Sciatic nerve (tissue), 2 donors: ENCODE data around the gene KRCC1. TPM values are rescaled to one million over a fixed set of nuclear protein-coding genes. Genes with fewer than 3 reads are reported as not detected.

Experiments used
- ATAC-seq: fragments of 200-7000 bp; cut with Tn5 transposase; one replicate; pipeline ENCODE4 v1.9.1; 2020; ENCODE audit warnings: mild to moderate bottlenecking, moderate library complexity
- DNase-seq: peaks from one replicate; pipeline ENCODE4 v3.0.0-alpha.2; 2020; ENCODE audit warnings: low spot score
- intact Hi-C: fragments of 100-400 bp; cut with DNase I; formaldehyde crosslinking; loops from one replicate; pipeline ENCODE4 v1.14.2; 2022
- total RNA-seq: library from RNA; stranded (reverse); fragmentation: NEBNext Ultra II Directional; extraction: Animal tissue kit (Norgen Biotek cat#: 25700); gene quantifications from one replicate; pipeline ENCODE4 v1.2.1, GENCODE V29; 2021
- donor health status: DM: no; HTN: no; CAD: no.
- donor health status: DM: no; HTN: no; CAD: no.

Gene KRCC1
- 35.0 TPM for total RNA-seq

GRCh38 chr2:88055371-88056128 lies at the start of gene KRCC1:
Gene KRCC1, minus strand, starts transcription at chr2:88055783. Its CDS starts 27,220 bp downstream, at chr2:88028563.
- intact Hi-C loops, result no loop called here
- ATAC-seq, result peak; percentile 98
- DNase-seq, result peak; percentile 96

- ATAC-seq, result no peak
- intact Hi-C loops, result no loop called here
- DNase-seq, result no peak
These were observed 44.9 kb upstream of the KRCC1 start for GRCh38 chr2:88100489-88100858.

GRCh38 chr2:88099798-88100488 lies 44.4 kb upstream of the KRCC1 start:
- intact Hi-C loops, result no loop called here
- DNase-seq (no peak), ATAC-seq (peak; percentile 24)

- no peak for DNase-seq
- intact Hi-C loops, result no loop called here
- ATAC-seq, result no peak
These were observed 42.9 kb upstream of the KRCC1 start for GRCh38 chr2:88098558-88098900.

- intact Hi-C loops, result no loop called here
- no peak for DNase-seq
- ATAC-seq, result no peak
These were observed 42.4 kb upstream of the KRCC1 start for GRCh38 chr2:88097891-88098557.

GRCh38 chr2:88097192-88097591 lies 41.6 kb upstream of the KRCC1 start:
- no peak for DNase-seq
- no peak for ATAC-seq
- intact Hi-C loops, result no loop called here

- ATAC-seq (no peak), DNase-seq (no peak)
- intact Hi-C loops, result no loop called here
These were observed 41.1 kb upstream of the KRCC1 start for GRCh38 chr2:88096708-88097107.

- ATAC-seq (no peak), DNase-seq (no peak)
These were observed 39.4 kb upstream of the KRCC1 start for GRCh38 chr2:88095022-88095421.

GRCh38 chr2:88092773-88093172 lies 37.2 kb upstream of the KRCC1 start:
- intact Hi-C loops, result no loop called here
- no peak for ATAC-seq
- DNase-seq, result no peak

More at GRCh38 chr2:88095022-88095421, 39.4 kb upstream of the KRCC1 start:
- intact Hi-C loops, result no loop called here

- no peak for ATAC-seq
- no peak for DNase-seq
- intact Hi-C loops, result no loop called here
These were observed 36.4 kb upstream of the KRCC1 start for GRCh38 chr2:88091943-88092342.

- DNase-seq (no peak), ATAC-seq (no peak)
- intact Hi-C loops, result no loop called here
These were observed 35.1 kb upstream of the KRCC1 start for GRCh38 chr2:88090446-88091283.

- DNase-seq (no peak), ATAC-seq (no peak)
These were observed 33.4 kb upstream of the KRCC1 start for GRCh38 chr2:88088999-88089398.

GRCh38 chr2:88087763-88088162 lies 32.2 kb upstream of the KRCC1 start:
- ATAC-seq (no peak), DNase-seq (no peak)
- intact Hi-C loops, result no loop called here

More at GRCh38 chr2:88088999-88089398, 33.4 kb upstream of the KRCC1 start:
- intact Hi-C loops, result no loop called here

GRCh38 chr2:88087073-88087472 lies 31.5 kb upstream of the KRCC1 start:
- ATAC-seq (no peak), DNase-seq (no peak)
- intact Hi-C loops, result no loop called here

GRCh38 chr2:88086401-88086800 lies 30.8 kb upstream of the KRCC1 start:
- ATAC-seq (no peak), DNase-seq (no peak)
- intact Hi-C loops, result no loop called here

- intact Hi-C loops, result no loop called here
- DNase-seq (no peak), ATAC-seq (no peak)
These were observed 30.0 kb upstream of the KRCC1 start for GRCh38 chr2:88085602-88086001.

GRCh38 chr2:88085099-88085498 lies 29.5 kb upstream of the KRCC1 start:
- intact Hi-C loops, result no loop called here
- DNase-seq (no peak), ATAC-seq (no peak)

- intact Hi-C loops, result no loop called here
- ATAC-seq, result peak; percentile 70
These were observed 27.2 kb upstream of the KRCC1 start for GRCh38 chr2:88082781-88083180.

GRCh38 chr2:88081924-88082608 lies 26.5 kb upstream of the KRCC1 start:
- ATAC-seq (peak; percentile 26), DNase-seq (no peak)
- intact Hi-C loops, result no loop called here

More at GRCh38 chr2:88082781-88083180, 27.2 kb upstream of the KRCC1 start:
- DNase-seq, result no peak
